Peyer's patch (tissue), 4 donors: ENCODE measurements around the gene COPZ2.

Experiments used
- POLR2A ChIP-seq, 2 donors: fragments of 450-650 bp; IDR thresholded peaks; one replicate each; pipeline ENCODE4 v1.5.1; 2017; ENCODE audit warnings: antibody characterized with exemption in 2 of 2, mild to moderate bottlenecking in 2 of 2, moderate library complexity in 2 of 2
- TF ChIP-seq, protein P1 (sequence below), 6 experiments: fragments of 450-650 bp in 4 of 6; fragments of 200-600 bp in 2 of 6; sonication (generic) in 1 of 6; IDR thresholded peaks; one replicate each; pipeline ENCODE4 v1.5.1; 2017 to 2019; ENCODE audit warnings: antibody characterized with exemption in 6 of 6, mild to moderate bottlenecking in 3 of 6, moderate library complexity in 1 of 6

DNA sequence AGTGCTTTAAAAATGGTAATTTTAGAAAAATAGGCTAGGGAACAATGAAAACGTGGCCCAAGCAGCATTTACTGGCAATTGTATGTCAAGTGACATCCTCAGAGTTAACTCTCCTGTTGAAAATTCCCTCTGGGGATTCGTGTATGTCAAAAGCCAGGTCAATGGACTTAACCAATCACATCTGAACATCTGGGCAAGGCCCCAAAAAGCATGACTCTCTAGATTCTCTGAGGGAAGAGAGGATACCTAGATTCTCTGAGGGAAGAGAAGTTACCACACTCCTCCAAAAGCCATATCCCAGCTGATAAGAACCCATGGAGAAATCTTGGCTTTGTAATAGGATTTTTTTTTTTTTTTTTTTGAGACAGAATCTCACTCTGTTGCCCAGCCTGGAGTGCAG, 34.1 kb upstream of the COPZ2 start:
- no peak for TF ChIP-seq POLR2A (IDR thresholded peaks at IDR 0.05)
- TF ChIP-seq, protein P1, sequence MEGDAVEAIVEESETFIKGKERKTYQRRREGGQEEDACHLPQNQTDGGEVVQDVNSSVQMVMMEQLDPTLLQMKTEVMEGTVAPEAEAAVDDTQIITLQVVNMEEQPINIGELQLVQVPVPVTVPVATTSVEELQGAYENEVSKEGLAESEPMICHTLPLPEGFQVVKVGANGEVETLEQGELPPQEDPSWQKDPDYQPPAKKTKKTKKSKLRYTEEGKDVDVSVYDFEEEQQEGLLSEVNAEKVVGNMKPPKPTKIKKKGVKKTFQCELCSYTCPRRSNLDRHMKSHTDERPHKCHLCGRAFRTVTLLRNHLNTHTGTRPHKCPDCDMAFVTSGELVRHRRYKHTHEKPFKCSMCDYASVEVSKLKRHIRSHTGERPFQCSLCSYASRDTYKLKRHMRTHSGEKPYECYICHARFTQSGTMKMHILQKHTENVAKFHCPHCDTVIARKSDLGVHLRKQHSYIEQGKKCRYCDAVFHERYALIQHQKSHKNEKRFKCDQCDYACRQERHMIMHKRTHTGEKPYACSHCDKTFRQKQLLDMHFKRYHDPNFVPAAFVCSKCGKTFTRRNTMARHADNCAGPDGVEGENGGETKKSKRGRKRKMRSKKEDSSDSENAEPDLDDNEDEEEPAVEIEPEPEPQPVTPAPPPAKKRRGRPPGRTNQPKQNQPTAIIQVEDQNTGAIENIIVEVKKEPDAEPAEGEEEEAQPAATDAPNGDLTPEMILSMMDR (IDR thresholded peaks at IDR 0.05) = no peak
